ENCODE results near the gene EPB41.
A peak's percentile ranks its signal among the peaks of the same experiment; 100 is the strongest.
"Not testable (repeated sequence)": the region's sequence is repeated elsewhere in the genome, so short reads cannot be mapped to it uniquely, and the experiment has no call there.

The EPB41 gene

DNA sequence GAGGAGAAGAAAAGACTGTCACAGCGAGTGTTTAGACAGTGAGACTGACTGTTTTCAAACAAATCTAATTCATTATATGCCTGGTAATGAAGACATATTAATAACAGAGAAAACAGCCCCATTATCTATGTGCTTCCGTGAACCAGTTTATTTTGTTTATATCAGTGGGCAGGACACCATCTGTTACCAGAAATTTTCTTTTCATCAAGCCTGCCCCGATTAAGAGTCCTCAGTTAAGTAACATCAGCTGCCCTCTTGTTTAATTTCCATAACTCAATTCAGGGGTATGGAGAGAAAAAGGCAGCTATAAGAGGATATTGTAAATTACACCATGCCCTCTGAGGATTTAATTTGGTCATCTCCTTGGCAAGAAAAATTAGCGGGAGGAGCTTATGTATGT, 115.3 kb downstream of the EPB41 start:
- in situ Hi-C loops (cut with MboI; ENCODE audit: low sequenced_read_pairs, unreplicated experiment) = loop anchor here (5.0 to 10.0 kb wide), 2 partner anchors 147 to 245 kb away; no protein-coding TSS in a partner anchor
- DNase-seq (ENCODE audit: low spot score) = no peak
- TF ChIP-seq, protein P1, sequence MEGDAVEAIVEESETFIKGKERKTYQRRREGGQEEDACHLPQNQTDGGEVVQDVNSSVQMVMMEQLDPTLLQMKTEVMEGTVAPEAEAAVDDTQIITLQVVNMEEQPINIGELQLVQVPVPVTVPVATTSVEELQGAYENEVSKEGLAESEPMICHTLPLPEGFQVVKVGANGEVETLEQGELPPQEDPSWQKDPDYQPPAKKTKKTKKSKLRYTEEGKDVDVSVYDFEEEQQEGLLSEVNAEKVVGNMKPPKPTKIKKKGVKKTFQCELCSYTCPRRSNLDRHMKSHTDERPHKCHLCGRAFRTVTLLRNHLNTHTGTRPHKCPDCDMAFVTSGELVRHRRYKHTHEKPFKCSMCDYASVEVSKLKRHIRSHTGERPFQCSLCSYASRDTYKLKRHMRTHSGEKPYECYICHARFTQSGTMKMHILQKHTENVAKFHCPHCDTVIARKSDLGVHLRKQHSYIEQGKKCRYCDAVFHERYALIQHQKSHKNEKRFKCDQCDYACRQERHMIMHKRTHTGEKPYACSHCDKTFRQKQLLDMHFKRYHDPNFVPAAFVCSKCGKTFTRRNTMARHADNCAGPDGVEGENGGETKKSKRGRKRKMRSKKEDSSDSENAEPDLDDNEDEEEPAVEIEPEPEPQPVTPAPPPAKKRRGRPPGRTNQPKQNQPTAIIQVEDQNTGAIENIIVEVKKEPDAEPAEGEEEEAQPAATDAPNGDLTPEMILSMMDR (IDR thresholded peaks at IDR 0.05; ENCODE audit: borderline replicate concordance, control extremely low read depth, extremely low read depth, insufficient read depth, missing control alignments) = no peak

- no peak for DNase-seq (ENCODE audit: low spot score)
Observed at GRCh38 chr1:29032841-29033240, 118.5 kb downstream of the EPB41 start.

DNA sequence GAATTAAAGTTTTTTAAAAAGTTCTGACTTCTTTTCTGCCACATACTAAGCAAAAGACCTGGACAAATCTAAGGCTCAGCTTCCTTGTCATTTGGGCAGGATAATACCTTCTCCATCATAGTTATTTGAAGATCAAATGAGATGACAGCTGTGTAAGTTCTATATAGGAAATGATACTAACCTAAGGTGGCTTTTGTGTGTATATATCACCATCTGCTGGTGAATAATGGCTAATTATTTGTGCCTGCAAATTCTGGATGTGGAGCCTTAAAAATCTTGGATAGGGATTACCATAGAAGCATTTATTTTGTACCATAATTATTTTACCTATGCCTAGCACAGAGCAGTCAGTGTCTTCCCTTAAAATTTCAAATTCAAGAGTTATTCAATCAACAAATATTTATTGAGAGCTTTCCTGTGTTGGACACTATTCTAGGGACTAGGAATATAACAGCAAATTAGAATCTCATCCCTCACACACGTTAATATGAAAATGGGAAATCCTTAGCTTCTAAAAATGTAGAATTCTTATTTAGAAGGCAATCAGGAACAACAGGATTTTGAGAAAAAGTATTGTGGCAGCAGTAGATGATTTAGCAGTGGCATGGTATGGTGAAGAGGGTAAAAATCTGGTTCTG, 119.6 kb downstream of the EPB41 start:
- in situ Hi-C loops (cut with MboI; ENCODE audit: low sequenced_read_pairs, unreplicated experiment) = loop anchor here (5.0 to 10.0 kb wide), 2 partner anchors 152 to 249 kb away; no protein-coding TSS in a partner anchor
- peak; percentile 65 for DNase-seq (ENCODE audit: low spot score)

More at GRCh38 chr1:29032841-29033240, 118.5 kb downstream of the EPB41 start:
- TF ChIP-seq, protein P1 (IDR thresholded peaks at IDR 0.05; ENCODE audit: borderline replicate concordance, control extremely low read depth, extremely low read depth, insufficient read depth, missing control alignments) = no peak
- in situ Hi-C loops (cut with MboI; ENCODE audit: low sequenced_read_pairs, unreplicated experiment) = loop anchor here (5.0 to 10.0 kb wide), 2 partner anchors 151 to 248 kb away; no protein-coding TSS in a partner anchor

DNA sequence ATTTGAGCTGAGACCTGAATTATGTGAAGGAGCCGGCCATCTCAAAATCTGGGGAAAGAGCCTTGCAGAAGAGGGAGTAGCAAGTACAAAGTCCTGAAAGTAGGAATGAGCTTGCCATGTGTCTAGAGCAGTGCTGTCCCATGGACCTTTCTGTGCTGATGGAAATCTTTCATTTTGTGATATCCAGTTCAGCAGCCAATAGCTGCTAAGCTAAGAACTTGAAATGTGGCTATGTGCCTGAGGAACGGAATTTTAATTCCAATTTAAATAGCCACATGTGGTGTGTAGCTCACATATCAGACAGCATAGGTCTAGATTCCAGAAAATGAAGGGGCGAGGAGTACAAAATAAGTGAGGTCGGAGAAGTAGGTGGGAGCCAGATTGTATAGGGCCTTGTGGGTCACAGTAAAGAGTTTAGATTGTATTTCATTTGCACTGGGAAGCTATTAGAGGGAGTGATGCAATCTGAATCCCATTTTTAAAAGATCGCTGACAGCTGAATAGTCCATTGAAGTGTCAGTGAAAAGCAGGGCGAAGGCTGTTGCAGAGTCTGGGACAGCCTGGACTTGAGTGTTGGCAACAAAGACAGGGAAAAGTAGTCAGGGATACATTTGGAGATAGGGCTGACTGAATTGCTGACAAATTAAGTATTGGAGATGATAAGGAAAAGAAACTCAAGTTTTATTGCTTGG, 129.1 kb downstream of the EPB41 start:
- in situ Hi-C loops (cut with MboI; ENCODE audit: low sequenced_read_pairs, unreplicated experiment) = no loop called here
- TF ChIP-seq, protein P1 (IDR thresholded peaks at IDR 0.05; ENCODE audit: borderline replicate concordance, control extremely low read depth, extremely low read depth, insufficient read depth, missing control alignments) = no peak

More for the DNA sequence above, 119.6 kb downstream of the EPB41 start:
- TF ChIP-seq, protein P1 (IDR thresholded peaks at IDR 0.05; ENCODE audit: borderline replicate concordance, control extremely low read depth, extremely low read depth, insufficient read depth, missing control alignments) = peak; percentile 45

DNA sequence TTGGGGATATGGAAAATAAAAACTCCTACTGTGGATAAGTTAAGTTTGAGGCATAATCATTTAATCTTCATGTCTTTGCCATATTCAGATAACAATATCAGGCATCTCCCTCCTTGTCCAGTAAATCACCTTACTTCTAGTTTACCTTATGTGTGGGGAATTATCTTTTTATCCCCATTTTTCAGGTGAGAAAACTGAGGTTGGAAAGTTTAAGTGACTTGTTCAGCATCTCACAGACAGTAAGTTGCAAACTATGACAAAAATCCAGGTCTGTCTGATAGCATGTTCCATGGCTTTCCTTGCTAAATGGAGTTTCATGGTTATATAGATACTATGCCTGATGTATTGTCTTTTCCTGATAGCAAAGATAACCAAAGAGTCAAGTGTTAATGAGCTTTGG, 129.6 kb downstream of the EPB41 start:
- TF ChIP-seq, protein P1 (IDR thresholded peaks at IDR 0.05; ENCODE audit: borderline replicate concordance, control extremely low read depth, extremely low read depth, insufficient read depth, missing control alignments) = no peak
- DNase-seq (ENCODE audit: low spot score) = no peak
- in situ Hi-C loops (cut with MboI; ENCODE audit: low sequenced_read_pairs, unreplicated experiment) = no loop called here

More for the DNA sequence above, 129.1 kb downstream of the EPB41 start:
- no peak for DNase-seq (ENCODE audit: low spot score)

DNA sequence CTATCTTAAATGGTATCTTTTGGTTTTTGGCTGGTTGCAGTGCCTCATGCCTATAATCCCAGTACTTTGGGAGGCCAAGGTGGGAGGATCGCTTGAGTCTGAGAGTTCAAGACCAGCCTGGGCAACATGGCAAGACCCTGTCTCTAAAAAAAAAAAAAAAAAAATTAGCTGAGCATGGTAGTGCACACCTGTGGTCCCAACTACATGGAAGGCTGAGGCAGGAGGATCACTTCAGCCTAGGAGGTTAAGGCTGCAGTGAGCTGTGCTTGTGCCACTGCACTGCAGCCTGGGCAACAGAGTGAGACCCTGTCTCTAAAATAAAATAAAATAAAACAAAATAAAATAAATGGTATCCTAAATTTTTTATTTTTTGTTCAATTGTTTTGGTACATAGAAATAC, 131.3 kb downstream of the EPB41 start:
- in situ Hi-C loops (cut with MboI; ENCODE audit: low sequenced_read_pairs, unreplicated experiment) = not testable (repeated sequence)

DNA sequence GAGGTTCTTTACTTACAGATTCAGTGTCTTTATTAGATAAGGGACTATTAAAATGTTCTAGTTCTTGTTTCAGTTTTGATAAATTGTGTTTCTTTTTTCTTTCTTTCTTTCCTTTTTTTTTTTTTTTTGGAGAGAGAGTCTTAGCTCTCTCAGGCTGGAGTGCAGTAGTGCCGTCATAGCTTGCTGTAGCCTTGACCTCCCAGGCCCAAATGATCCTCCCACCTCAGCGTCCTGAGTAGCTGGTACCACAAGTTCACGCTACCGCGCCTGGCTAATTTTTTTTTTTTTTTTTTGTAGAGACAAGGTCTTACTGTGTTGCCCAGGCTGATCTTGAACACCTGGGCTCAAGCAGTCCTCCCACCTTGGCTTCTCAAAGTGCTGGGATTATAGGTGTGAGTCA, 132.8 kb downstream of the EPB41 start:
- in situ Hi-C loops (cut with MboI; ENCODE audit: low sequenced_read_pairs, unreplicated experiment) = no loop called here
- TF ChIP-seq, protein P1 (IDR thresholded peaks at IDR 0.05; ENCODE audit: borderline replicate concordance, control extremely low read depth, extremely low read depth, insufficient read depth, missing control alignments) = no peak
- DNase-seq (ENCODE audit: low spot score) = no peak

More for the DNA sequence above, 131.3 kb downstream of the EPB41 start:
- not testable (repeated sequence) for DNase-seq (ENCODE audit: low spot score)

Data from GM13976 (cell line).